HepG2 (cell line): ENCODE measurements around the gene CLPTM1.

ENCODE experiments used
- FOXM1 ChIP-seq: sonication (generic); formaldehyde crosslinking; IDR thresholded peaks from 2 replicates; pipeline ENCODE4 v1.5.0; 2020; ENCODE audit warnings: missing genetic modification reagents
- GATAD2A ChIP-seq: IDR thresholded peaks from 2 replicates; pipeline ENCODE4 v1.6.1; 2016
- HNRNPH1 ChIP-seq: fragments of 200-400 bp; formaldehyde crosslinking; optimal IDR thresholded peaks from 2 replicates; pipeline ENCODE3; 2017; ENCODE audit warnings: mild to moderate bottlenecking, low read depth, low read length
- MAZ ChIP-seq, 2 experiments: sonication (generic) in 1 of 2; formaldehyde crosslinking in 1 of 2; IDR thresholded peaks; 2 replicates each; pipeline versions ENCODE4 v1.5.0 to v1.6.1; 2012 to 2020; ENCODE audit warnings: low read depth in 2 of 2, mild to moderate bottlenecking in 2 of 2, borderline replicate concordance in 1 of 2, improper control_type of control experiment in 1 of 2, low read length in 1 of 2, missing genetic modification reagents in 1 of 2, moderate library complexity in 1 of 2
- NCOA1 ChIP-seq: sonication (generic); formaldehyde crosslinking; IDR thresholded peaks from 2 replicates; pipeline ENCODE4 v1.9.0; 2021; ENCODE audit warnings: missing genetic modification reagents
- POLR2A ChIP-seq, 2 experiments: IDR thresholded peaks; 2 replicates each; pipeline ENCODE4 v1.6.1; 2011; ENCODE audit warnings: low read depth in 2 of 2, low read length in 2 of 2, mild to moderate bottlenecking in 1 of 2, moderate library complexity in 1 of 2; ENCODE audit not compliant: insufficient read depth in 1 of 2
- POLR2AphosphoS5 ChIP-seq: IDR thresholded peaks from 2 replicates; pipeline ENCODE4 v1.6.1; 2012; ENCODE audit warnings: low read depth, low read length
- ZNF790 ChIP-seq: sonication (generic); formaldehyde crosslinking; IDR thresholded peaks from 2 replicates; pipeline ENCODE4 v1.8.0; 2022; ENCODE audit warnings: missing genetic modification reagents, mild to moderate bottlenecking, borderline replicate concordance
- TF ChIP-seq, protein P1 (sequence below): sonication (generic); formaldehyde crosslinking; IDR thresholded peaks from 2 replicates; pipeline ENCODE4 v1.5.0; 2020; ENCODE audit warnings: mild to moderate bottlenecking, missing genetic modification reagents
- TF ChIP-seq, protein P2 (sequence below): IDR thresholded peaks from 2 replicates; pipeline ENCODE4 v1.6.1; 2016; ENCODE audit warnings: mild to moderate bottlenecking
- TF ChIP-seq, protein P3 (sequence below): sonication (generic); formaldehyde crosslinking; IDR thresholded peaks from 2 replicates; pipeline ENCODE4 v1.5.0; 2020; ENCODE audit warnings: mild to moderate bottlenecking, missing genetic modification reagents, moderate library complexity

DNA sequence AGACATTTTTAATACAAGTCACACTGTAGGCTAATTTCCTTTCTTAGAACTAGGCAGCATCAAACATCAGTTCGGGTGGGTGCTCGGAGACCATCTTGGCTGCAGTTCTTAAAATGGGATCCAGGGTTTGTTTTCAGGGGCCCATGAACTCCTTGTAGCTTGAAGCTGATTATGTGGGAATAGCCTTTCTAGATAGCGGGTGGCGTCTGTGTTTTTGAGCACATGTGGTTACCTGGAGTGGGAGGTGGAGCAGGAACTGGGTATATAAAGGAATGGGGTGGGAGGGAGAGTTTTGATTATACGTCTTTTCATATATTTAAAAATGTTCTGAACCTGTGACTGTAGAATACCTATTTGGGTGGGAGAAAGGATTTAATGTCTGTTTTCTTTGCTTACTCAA is 12.9 kb downstream of the CLPTM1 start:
- TF ChIP-seq NCOA1 = no peak
- no peak for TF ChIP-seq MAZ (IDR thresholded peaks at IDR 0.05; ENCODE audit: borderline replicate concordance, low read depth, low read length)
- TF ChIP-seq MAZ (CRISPR knock-in tag; IDR thresholded peaks at IDR 0.05; ENCODE audit: low read depth) = no peak
- TF ChIP-seq ZNF790 = no peak
- TF ChIP-seq FOXM1 (CRISPR knock-in tag) = no peak
- no peak for TF ChIP-seq HNRNPH1
- no peak for TF ChIP-seq POLR2A (IDR thresholded peaks at IDR 0.05; ENCODE audit: insufficient read depth in 1 of 2, low read depth in 2 of 2, low read length in 2 of 2)
- no peak for TF ChIP-seq GATAD2A (CRISPR knock-in tag)
- TF ChIP-seq, protein P1, sequence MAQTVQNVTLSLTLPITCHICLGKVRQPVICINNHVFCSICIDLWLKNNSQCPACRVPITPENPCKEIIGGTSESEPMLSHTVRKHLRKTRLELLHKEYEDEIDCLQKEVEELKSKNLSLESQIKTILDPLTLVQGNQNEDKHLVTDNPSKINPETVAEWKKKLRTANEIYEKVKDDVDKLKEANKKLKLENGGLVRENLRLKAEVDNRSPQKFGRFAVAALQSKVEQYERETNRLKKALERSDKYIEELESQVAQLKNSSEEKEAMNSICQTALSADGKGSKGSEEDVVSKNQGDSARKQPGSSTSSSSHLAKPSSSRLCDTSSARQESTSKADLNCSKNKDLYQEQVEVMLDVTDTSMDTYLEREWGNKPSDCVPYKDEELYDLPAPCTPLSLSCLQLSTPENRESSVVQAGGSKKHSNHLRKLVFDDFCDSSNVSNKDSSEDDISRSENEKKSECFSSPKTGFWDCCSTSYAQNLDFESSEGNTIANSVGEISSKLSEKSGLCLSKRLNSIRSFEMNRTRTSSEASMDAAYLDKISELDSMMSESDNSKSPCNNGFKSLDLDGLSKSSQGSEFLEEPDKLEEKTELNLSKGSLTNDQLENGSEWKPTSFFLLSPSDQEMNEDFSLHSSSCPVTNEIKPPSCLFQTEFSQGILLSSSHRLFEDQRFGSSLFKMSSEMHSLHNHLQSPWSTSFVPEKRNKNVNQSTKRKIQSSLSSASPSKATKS = no peak
- TF ChIP-seq, protein P2, sequence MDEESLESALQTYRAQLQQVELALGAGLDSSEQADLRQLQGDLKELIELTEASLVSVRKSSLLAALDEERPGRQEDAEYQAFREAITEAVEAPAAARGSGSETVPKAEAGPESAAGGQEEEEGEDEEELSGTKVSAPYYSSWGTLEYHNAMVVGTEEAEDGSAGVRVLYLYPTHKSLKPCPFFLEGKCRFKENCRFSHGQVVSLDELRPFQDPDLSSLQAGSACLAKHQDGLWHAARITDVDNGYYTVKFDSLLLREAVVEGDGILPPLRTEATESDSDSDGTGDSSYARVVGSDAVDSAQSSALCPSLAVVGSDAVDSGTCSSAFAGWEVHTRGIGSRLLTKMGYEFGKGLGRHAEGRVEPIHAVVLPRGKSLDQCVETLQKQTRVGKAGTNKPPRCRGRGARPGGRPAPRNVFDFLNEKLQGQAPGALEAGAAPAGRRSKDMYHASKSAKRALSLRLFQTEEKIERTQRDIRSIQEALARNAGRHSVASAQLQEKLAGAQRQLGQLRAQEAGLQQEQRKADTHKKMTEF (CRISPR knock-in tag) = no peak
- TF ChIP-seq, protein P3, sequence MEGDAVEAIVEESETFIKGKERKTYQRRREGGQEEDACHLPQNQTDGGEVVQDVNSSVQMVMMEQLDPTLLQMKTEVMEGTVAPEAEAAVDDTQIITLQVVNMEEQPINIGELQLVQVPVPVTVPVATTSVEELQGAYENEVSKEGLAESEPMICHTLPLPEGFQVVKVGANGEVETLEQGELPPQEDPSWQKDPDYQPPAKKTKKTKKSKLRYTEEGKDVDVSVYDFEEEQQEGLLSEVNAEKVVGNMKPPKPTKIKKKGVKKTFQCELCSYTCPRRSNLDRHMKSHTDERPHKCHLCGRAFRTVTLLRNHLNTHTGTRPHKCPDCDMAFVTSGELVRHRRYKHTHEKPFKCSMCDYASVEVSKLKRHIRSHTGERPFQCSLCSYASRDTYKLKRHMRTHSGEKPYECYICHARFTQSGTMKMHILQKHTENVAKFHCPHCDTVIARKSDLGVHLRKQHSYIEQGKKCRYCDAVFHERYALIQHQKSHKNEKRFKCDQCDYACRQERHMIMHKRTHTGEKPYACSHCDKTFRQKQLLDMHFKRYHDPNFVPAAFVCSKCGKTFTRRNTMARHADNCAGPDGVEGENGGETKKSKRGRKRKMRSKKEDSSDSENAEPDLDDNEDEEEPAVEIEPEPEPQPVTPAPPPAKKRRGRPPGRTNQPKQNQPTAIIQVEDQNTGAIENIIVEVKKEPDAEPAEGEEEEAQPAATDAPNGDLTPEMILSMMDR (CRISPR knock-in tag) = no peak
- no peak for TF ChIP-seq POLR2AphosphoS5
